HCT116 (cell line): Measurements from ENCODE around the gene SRRM2. TPM values are rescaled to one million over a fixed set of nuclear protein-coding genes. Genes with fewer than 3 reads are reported as not detected.

Experiments used
- ATAC-seq: fragments of 200-7000 bp; cut with Tn5 transposase; 2 replicates; pipeline ENCODE4 v1.9.1; 2020; ENCODE audit warnings: mild to moderate bottlenecking, moderate library complexity
- BruUV-seq: library from RNA; stranded (reverse); fragments of 400-500 nt; replicated peaks from 2 replicates; lab custom pipeline; 2021; lab: Mats Ljungman, UMichigan
- CTCF ChIA-PET: fragments of 300-600 bp; sonication (Branson Sonifier 250); formaldehyde crosslinking; loops from one replicate; lab custom pipeline; 2021; ENCODE audit warnings: antibody characterized with exemption; lab: Charles Lee
- POLR2A ChIA-PET: fragments of 300-600, 350-600 bp; sonication (Branson Sonifier 250); formaldehyde crosslinking; loops from one replicate; lab custom pipeline; 2021; ENCODE audit warnings: antibody characterized with exemption; lab: Charles Lee
- RAD21 ChIA-PET, 2 experiments: fragments of 300-600 bp; sonication (Branson Sonifier 250); formaldehyde crosslinking; loops; one replicate each; lab custom pipeline; 2023; ENCODE audit warnings: low total read pairs in 2 of 2; ENCODE audit not compliant: uncharacterized antibody in 2 of 2, unreplicated experiment in 2 of 2, low non-redundant PET in 1 of 2; lab: Charles Lee
- DNase-seq: peaks from one replicate; pipeline ENCODE4 v3.0.0-alpha.2; 2010; ENCODE audit warnings: low read depth, low spot score
- H2AFZ ChIP-seq: fragments of 200-600 bp; shearing (Covaris generic), sonication (generic); 2 replicates; pipeline ENCODE4 v1.6.1; 2017; ENCODE audit warnings: low read depth, mixed run types, mixed read lengths, antibody characterized with exemption, low read length; ENCODE audit not compliant: poor library complexity, severe bottlenecking
- H3K27ac ChIP-seq: 2 replicates; pipeline ENCODE4 v1.5.1; 2012; ENCODE audit warnings: low read depth, low read length
- H3K27me3 ChIP-seq: fragments of 200-600 bp; sonication (generic); 2 replicates; pipeline ENCODE4 v1.6.1; 2016; ENCODE audit warnings: mixed run types, low read length, mixed read lengths; ENCODE audit not compliant: insufficient read depth
- H3K36me3 ChIP-seq, 2 experiments: fragments of 200-500 bp in 1 of 2; fragments of 200-600 bp in 1 of 2; sonication (Bioruptor generic) in 1 of 2; sonication (generic) in 1 of 2; 2 replicates each; pipeline versions ENCODE4 v1.5.1 to v1.6.1; 2014 to 2016; ENCODE audit warnings: low read length in 2 of 2, inconsistent platforms in 1 of 2, mixed read lengths in 1 of 2, mixed run types in 1 of 2; ENCODE audit not compliant: insufficient read depth in 2 of 2, control insufficient read depth in 1 of 2
- H3K4me1 ChIP-seq, 2 experiments: fragments of 200-600 bp in 1 of 2; sonication (generic) in 1 of 2; 2 replicates each; pipeline versions ENCODE4 v1.5.1 to v1.6.1; 2012 to 2017; ENCODE audit warnings: low read length in 2 of 2, inconsistent platforms in 1 of 2, mild to moderate bottlenecking in 1 of 2, mixed read lengths in 1 of 2, mixed run types in 1 of 2, moderate library complexity in 1 of 2; ENCODE audit not compliant: insufficient read depth in 2 of 2, control insufficient read depth in 1 of 2
- H3K4me2 ChIP-seq: fragments of 200-600 bp; sonication (generic); 2 replicates; pipeline ENCODE4 v1.6.1; 2017; ENCODE audit warnings: mixed run types, low read length, mixed read lengths
- H3K4me3 ChIP-seq, 2 experiments: fragments of 200-600 bp in 1 of 2; sonication (generic) in 1 of 2; replicated peaks in 1 of 2; 2 replicates each; pipeline ENCODE4 v1.5.1; 2011 to 2016; ENCODE audit warnings: low read length in 2 of 2, control low read depth in 1 of 2, low read depth in 1 of 2, mild to moderate bottlenecking in 1 of 2, mixed read lengths in 1 of 2, mixed run types in 1 of 2
- H3K79me2 ChIP-seq: fragments of 200-600 bp; sonication (generic); 2 replicates; pipeline ENCODE4 v1.6.1; 2017; ENCODE audit warnings: mild to moderate bottlenecking, mixed run types, low read length, moderate library complexity, mixed read lengths; ENCODE audit not compliant: insufficient read depth
- H3K9ac ChIP-seq: fragments of 200-600 bp; sonication (generic); 2 replicates; pipeline ENCODE4 v1.6.1; 2016; ENCODE audit warnings: low read length, mixed read lengths
- H3K9me2 ChIP-seq: fragments of 200-600 bp; sonication (generic), shearing (Covaris generic); 2 replicates; pipeline ENCODE4 v1.6.1; 2017; ENCODE audit warnings: mixed run types, mild to moderate bottlenecking, moderate library complexity; ENCODE audit not compliant: insufficient read depth
- H3K9me3 ChIP-seq, 2 experiments: fragments of 200-500 bp in 1 of 2; fragments of 200-600 bp in 1 of 2; sonication (Bioruptor generic) in 1 of 2; sonication (generic) in 1 of 2; 2 replicates each; pipeline ENCODE4 v1.6.1; 2014 to 2017; ENCODE audit warnings: low read length in 2 of 2, mixed read lengths in 2 of 2, inconsistent platforms in 1 of 2, low read depth in 1 of 2, mild to moderate bottlenecking in 1 of 2, mixed run types in 1 of 2, moderate library complexity in 1 of 2; ENCODE audit not compliant: control insufficient read depth in 1 of 2, insufficient read depth in 1 of 2
- H4K20me1 ChIP-seq: fragments of 200-600 bp; sonication (generic), shearing (Covaris generic); 2 replicates; pipeline ENCODE4 v1.6.1; 2017; ENCODE audit warnings: mixed run types, mild to moderate bottlenecking, moderate library complexity; ENCODE audit not compliant: insufficient read depth
- ATF3 ChIP-seq: IDR thresholded peaks from 2 replicates; pipeline ENCODE4 v1.6.1; 2012
- CBX3 ChIP-seq: IDR thresholded peaks from 2 replicates; pipeline ENCODE4 v1.6.1; 2012; ENCODE audit warnings: low read depth
- CEBPB ChIP-seq: IDR thresholded peaks from 2 replicates; pipeline ENCODE4 v1.6.1; 2012; ENCODE audit warnings: low read depth
- CTCF ChIP-seq, 3 experiments: fragments of 200-600 bp in 1 of 3; sonication (generic) in 1 of 3; IDR thresholded peaks in 2 of 3; conservative IDR thresholded peaks in 1 of 3; 2 replicates each; pipeline ENCODE4 v1.5.1; 2012 to 2017; ENCODE audit warnings: low read depth in 2 of 3, low read length in 2 of 3, antibody characterized with exemption in 1 of 3, borderline replicate concordance in 1 of 3, control low read depth in 1 of 3, mild to moderate bottlenecking in 1 of 3, mixed read lengths in 1 of 3, mixed run types in 1 of 3, moderate library complexity in 1 of 3; ENCODE audit not compliant: insufficient read depth in 1 of 3
- EGR1 ChIP-seq: IDR thresholded peaks from 2 replicates; pipeline ENCODE4 v1.6.1; 2012; ENCODE audit warnings: low read depth
- EZH2 ChIP-seq: fragments of 200-600 bp; sonication (generic); IDR thresholded peaks from 2 replicates; pipeline ENCODE4 v1.6.1; 2017; ENCODE audit warnings: antibody characterized with exemption, mixed run types
- EZH2phosphoT487 ChIP-seq: fragments of 200-600 bp; IDR thresholded peaks from 2 replicates; pipeline ENCODE4 v1.6.1; 2018; ENCODE audit warnings: antibody characterized with exemption, borderline replicate concordance
- FOSL1 ChIP-seq: IDR thresholded peaks from 2 replicates; pipeline ENCODE4 v1.6.1; 2012; ENCODE audit warnings: low read depth
- JUND ChIP-seq: IDR thresholded peaks from 2 replicates; pipeline ENCODE4 v1.6.1; 2012
- MAX ChIP-seq: IDR thresholded peaks from 2 replicates; pipeline ENCODE4 v1.6.1; 2012
- POLR2A ChIP-seq: IDR thresholded peaks from 2 replicates; pipeline ENCODE4 v1.7.0; 2011; ENCODE audit warnings: borderline replicate concordance; ENCODE audit not compliant: insufficient read depth, insufficient read length; ENCODE audit errors: extremely low read depth
- POLR2AphosphoS5 ChIP-seq: IDR thresholded peaks from 2 replicates; pipeline ENCODE4 v1.6.1; 2011; ENCODE audit warnings: mild to moderate bottlenecking, low read depth, low read length, moderate library complexity
- RAD21 ChIP-seq: IDR thresholded peaks from 2 replicates; pipeline ENCODE4 v1.6.1; 2012; ENCODE audit warnings: low read depth, mild to moderate bottlenecking
- REST ChIP-seq: IDR thresholded peaks from 2 replicates; pipeline ENCODE4 v1.6.1; 2012; ENCODE audit warnings: low read depth
- SRF ChIP-seq: IDR thresholded peaks from 2 replicates; pipeline ENCODE4 v1.6.1; 2012; ENCODE audit warnings: low read depth
- ZBTB33 ChIP-seq: IDR thresholded peaks from 2 replicates; pipeline ENCODE4 v1.6.1; 2011; ENCODE audit warnings: mild to moderate bottlenecking, low read length, moderate library complexity; ENCODE audit not compliant: insufficient replicate concordance; ENCODE audit errors: extremely low read depth
- ZFX ChIP-seq: fragments of 450-650 bp; IDR thresholded peaks from 2 replicates; pipeline ENCODE4 v1.6.1; 2017
- intact Hi-C: fragments of 100-400 bp; cut with micrococcal nuclease; formaldehyde crosslinking; loops from 2 replicates; pipeline ENCODE4 v1.10.0; 2022
- total RNA-seq: library from RNA; stranded (reverse); gene quantifications from one replicate; pipeline ENCODE4 v1.2.1, GENCODE V29; 2021; ENCODE audit not compliant: unreplicated experiment

Gene SRRM2
- total RNA-seq, 1 experiment from 2014 or later, result 541 TPM

GRCh38 chr16:2712546-2712945 is 39.9 kb upstream of the SRRM2 start:
- Histone ChIP-seq H3K9me2 (no peaks in the 10 kb centered on the region), H3K4me3 (no peak overlapping the region), H4K20me1 (no peaks in the 10 kb centered on the region), H3K4me2 (no peak overlapping the region), H3K27me3 (no peaks in the 10 kb centered on the region), H3K9ac (no peak overlapping the region), H3K9me3 (no peaks in the 10 kb centered on the region), H3K4me1 (no peaks in the 10 kb centered on the region), H2AFZ (no peak overlapping the region), H3K36me3 (0 out of 4 replicates have a peak, but pooled peaks cover 3 to 4% of the 10 kb centered on the region in 2 experiments), H3K79me2 (no peaks in the 10 kb centered on the region), H3K27ac (no peak overlapping the region)
- no TSS peak for BruUV-seq
- DNase-seq, result no peak
- POLR2A ChIA-PET, result no interaction called here
- CTCF ChIA-PET, result no interaction called here
- TF ChIP-seq ATF3 (no peak), JUND (no peak), RAD21 (no peak), SRF (no peak), POLR2A (no peak), EZH2 (no peak), ZBTB33 (no peak), FOSL1 (no peak), CEBPB (no peak), CTCF (IDR thresholded peaks at IDR 0.05 in 2 of 3, conservative IDR thresholded peaks at IDR 0.05 in 1 of 3; ENCODE audit: borderline replicate concordance in 1 of 3, insufficient read depth in 1 of 3, low read depth in 2 of 3, low read length in 2 of 3) (no peak), EGR1 (no peak), ZFX (no peak), EZH2phosphoT487 (no peak), POLR2AphosphoS5 (no peak), CBX3 (no peak), MAX (no peak), REST (no peak)
- RAD21 ChIA-PET, result no interaction called here
- no peak for ATAC-seq
- intact Hi-C loops, result no loop called here
